GDM1 (cell line): ENCODE measurements around the gene ZNF280D.
A peak's percentile ranks its signal among the peaks of the same experiment; 100 is the strongest.

Source experiments
- DNase-seq: peaks from one replicate; lab custom pipeline; 2025; lab: John Stamatoyannopoulos, UW

The ZNF280D gene

DNA sequence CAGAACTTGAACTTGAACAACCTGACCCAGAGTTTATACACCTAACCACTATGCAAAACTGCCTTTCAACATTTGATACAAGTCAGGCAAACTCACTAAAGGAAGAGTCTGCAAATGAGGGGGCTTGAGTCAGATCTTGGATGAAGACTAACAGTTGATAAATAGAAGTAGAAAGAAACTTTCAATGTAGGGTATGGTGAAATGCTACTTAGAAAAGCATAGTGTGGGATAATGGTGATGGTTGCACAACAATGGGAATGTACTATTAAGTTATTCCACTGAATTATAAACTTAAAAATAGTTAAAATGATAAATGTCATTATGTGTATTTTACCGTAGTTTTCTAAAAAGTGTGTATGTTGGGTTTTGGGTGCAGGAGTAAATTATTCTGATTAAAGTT lies 19.7 kb upstream of the ZNF280D start:
- no peak for DNase-seq

DNA sequence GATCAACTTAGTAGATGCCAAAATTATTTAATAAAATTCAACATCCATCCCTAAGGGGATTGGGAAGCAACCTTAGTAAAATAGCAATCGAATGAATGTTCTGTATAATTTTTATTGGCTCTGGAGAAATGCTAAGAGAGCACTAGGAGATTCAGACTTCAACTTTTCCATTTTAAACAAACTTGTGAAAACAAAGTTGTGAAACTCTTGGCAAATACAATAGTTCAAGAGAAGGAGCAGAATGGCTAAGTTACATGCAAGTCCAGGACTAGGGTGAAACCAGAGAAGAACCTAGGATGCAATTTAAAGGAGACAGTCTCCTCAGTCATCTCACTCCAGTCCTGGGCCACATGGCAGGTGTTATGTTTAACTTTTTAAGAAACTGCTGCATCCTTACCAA lies 16.7 kb upstream of the ZNF280D start:
- DNase-seq = no peak

DNA sequence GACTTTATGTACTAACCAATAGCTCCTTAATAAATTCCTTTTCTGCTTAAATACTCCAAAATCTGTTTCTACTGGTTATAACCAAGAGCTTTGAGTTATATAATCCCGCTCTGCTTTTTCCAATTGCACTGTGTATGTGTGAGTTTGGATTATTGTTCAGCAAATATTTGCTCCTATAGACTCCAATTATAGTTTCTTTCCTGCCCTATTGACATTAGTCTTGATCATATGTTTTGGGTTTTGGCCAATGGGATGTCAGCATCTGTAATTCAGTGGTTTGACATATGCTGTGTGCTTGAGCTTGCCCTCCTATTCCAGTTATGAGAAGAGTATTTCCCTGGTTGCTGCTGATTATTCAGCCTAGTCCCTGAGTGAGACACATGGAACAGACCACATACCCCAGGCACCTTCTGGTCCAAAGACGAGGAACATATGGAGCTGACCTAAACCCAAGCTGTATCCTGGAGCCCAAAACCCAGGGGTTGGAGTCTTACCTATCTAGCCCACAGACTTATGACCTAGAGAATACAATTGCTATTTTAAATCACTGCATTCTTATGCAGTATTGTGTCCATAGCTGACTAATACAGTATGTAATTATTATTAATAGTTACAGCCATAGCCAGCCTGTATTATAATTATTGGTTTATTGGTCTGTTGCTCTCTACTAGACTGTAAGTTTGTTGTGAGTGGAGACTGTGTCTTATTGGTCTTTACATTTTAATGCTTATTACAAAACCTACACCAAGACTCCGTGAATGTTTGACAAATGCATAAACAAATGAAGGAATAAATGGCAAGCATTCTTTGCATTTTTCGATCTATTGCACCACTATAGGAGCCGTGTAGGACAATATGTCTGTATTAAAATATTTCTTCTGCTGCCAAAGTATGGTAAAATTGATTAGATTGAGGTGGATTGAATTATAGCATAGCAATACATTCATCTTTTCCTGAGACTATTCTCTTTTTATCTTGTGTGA lies 11.7 kb upstream of the ZNF280D start:
- DNase-seq = no peak

DNA sequence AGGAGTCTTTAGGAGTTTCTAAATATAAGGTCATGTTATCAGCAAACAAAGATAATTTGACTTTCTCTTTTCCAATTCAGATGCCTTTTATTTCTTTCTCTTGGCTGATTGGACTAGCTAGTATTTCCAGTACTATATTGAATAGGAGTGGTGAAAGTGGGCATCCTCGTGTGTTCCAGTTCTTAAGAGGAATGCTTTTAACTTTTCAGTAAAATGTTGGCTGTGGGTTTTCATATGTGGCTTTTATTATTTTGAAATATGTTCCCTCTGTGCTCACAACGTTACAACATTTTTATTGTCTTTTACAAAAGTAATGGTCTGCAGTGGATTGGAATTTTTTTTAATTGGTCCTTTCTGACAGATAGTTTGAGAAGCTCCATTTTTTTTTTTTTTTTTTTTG lies 8.2 kb upstream of the ZNF280D start:
- DNase-seq = no peak

DNA sequence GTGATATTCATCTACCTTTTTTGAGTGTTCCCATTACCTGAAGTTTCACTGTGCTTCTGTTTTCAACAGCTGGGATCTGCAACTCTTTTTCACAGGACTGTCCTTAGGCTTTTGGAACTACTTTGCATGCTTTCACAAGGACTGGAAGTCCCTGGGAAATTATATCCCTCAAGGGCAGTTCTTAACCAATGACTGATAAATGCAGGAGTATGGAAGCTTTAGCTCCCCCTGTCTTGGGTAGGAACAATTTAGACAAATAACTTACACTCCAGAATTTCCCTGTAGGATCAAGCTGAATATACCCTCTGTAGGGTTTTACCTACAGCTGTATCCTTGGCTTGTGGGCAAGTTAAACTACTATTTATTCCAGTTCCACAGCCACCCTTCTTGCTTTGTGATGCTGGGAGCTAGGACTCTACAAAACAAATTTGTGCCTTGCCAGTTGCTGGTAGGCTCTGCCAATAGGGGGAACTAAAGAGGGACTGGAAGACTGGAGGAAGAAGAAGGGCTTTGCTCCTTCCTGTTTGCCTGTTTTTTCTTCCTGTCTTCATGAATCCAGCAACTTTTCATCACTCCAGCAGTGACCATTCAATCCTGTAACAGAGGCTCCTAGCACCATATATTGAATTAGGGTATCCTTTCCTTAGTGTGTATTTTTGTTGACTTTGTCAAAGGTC lies 6.8 kb upstream of the ZNF280D start:
- DNase-seq = no peak

DNA sequence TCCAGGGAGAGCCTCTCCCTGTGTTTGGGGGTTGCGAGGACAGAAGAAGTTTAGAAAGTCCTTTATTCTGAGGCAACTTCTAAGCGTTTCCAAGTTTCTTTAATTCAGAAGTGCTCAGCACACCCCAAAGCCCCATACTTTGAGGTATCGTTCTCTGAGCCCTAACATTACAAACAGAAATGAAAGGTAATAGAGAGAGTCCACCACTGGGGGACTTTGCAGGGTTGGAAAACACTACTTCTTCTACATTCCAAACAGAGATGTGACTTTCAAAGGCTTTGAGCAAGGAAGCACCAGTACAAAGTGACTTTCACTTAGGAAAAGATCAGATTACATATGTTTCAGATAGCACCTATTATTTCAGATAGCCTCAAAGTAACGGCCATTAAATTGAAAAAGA lies 6.2 kb upstream of the ZNF280D start:
- DNase-seq = no peak

DNA sequence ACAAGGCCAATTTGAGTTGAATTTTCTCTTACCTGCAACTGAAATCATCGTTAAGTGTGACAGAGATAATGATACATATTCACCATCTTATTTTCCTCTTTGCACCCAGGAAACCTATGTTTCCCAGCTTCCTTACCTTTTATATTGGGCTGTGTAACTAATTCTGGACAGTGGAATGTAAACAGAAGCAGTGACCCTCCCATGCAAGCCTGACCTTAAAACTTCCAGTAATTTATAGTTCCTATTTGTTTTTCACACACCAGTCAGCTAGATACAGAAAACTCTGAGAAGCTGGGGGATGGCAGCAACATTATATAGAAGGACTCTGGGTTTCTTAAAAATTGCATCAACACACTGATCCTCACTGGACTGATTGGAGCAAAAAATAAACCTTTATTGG lies 4.5 kb upstream of the ZNF280D start:
- no peak for DNase-seq

DNA sequence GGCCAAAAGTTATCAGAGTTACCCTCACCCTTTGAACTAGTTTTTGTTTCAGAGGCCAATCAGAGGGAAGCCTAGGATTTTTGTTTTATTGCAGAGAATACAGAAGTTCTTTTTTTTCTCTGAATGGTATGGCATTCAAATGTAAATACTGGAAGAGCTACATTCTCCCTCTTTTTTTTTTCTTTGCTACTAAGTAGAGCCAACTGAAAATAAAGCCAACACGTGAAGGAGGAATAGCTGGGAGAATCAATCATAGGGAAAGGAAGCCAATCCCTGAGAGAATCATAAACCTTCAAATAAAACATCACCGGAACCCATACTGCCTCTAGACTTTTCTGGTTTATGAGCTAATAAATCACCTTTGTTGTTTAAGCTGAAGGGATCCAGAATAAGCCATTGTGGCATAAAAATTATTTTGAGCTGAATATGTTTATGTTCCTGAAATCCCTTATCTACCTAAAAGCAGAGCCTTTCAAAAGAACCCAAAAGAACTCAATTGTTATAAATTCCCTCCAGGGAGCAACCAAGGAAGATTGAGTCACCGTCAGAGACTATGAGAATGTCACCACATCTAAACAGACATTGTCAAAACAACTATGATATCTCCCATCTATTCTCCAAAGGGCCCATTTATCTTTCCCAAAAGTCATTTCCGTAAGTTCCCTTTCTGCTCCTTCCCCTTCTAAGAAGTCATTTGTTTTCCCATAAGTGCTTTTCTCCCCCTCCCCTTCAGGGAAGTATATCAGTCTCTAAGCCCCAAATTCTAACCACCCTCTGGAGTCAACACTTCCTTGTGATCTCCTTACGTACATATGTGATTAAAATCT lies 3.8 kb upstream of the ZNF280D start:
- no peak for DNase-seq

DNA sequence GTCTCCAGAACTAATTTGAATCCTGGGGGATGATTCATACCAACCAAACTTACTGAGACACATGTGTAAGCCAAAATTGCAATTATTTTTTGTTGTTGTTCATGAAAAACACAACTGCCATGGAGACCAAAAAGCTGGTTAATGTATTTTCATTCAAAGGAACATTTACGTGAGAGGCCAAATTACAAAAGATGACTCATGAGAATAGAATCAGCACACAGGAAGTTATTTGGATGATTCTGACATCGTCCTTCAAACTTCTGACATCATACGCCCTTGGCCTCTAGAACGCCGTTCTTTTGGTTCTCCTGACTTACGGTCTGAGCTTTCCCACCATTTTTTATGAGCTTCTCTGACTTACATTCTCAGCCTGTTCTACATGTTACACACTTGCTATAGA lies 3.0 kb upstream of the ZNF280D start:
- no peak for DNase-seq

DNA sequence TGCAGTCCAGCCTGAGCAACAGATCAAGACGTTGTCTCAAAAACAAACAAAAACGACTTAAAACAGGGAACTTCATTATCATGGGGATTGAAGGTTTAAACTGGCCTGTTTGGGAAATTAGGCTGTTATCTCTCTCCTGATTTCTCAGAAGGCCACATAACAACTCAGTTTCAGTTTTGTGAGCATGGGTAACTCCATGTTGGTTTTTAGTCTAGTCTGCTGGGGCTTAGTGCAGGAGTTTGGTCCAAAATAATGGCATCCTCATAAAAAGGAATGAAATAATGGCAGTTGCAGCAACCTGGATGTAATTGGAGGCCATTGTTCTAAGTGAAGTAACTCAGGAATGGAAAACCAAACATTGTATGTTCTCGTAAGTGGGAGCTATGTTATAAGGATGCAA lies 2.3 kb upstream of the ZNF280D start:
- no peak for DNase-seq

DNA sequence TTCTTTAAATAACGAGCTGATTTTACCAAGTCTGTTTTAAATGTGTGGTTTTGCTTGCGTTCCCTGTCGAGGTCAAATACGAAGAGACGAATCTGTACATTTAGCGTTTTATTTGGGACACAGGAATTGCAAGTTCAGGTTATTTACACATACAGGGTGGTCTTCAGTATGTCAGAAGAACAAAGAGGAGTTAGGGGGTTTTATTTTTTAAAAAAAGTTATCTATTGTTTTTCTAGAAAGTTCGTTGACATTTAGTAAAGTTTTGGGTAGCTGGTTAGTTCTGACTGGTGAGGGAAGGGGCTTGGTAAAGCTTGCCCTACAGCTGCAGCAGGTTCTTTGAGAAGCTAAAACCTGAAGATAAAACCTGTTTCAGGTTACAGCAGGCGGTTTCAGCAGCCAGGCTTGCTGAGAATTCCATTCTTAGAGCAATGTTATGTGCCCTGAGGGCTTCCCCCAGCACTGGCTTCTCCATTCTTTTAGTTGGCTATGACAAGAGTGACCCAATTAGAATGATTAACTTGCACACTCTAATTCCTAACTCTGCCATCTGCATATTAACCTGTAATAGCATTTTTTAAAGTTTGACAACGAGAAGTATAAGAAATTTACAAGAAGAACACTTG lies 815 bp upstream of the ZNF280D start:
- no peak for DNase-seq

DNA sequence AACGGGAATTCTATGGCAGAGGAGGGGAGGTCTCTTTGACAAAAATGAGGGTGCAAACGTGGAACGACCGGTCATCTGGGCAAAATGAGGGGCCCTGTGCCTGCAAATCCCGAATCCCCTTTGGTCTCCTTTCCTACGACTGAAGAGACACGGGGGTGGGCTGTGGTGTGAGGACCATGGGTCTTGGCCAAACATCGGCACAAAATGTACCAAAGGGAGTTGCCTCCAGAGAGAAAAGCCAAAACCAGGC lies 498 bp downstream of the ZNF280D start:
- DNase-seq = no peak

DNA sequence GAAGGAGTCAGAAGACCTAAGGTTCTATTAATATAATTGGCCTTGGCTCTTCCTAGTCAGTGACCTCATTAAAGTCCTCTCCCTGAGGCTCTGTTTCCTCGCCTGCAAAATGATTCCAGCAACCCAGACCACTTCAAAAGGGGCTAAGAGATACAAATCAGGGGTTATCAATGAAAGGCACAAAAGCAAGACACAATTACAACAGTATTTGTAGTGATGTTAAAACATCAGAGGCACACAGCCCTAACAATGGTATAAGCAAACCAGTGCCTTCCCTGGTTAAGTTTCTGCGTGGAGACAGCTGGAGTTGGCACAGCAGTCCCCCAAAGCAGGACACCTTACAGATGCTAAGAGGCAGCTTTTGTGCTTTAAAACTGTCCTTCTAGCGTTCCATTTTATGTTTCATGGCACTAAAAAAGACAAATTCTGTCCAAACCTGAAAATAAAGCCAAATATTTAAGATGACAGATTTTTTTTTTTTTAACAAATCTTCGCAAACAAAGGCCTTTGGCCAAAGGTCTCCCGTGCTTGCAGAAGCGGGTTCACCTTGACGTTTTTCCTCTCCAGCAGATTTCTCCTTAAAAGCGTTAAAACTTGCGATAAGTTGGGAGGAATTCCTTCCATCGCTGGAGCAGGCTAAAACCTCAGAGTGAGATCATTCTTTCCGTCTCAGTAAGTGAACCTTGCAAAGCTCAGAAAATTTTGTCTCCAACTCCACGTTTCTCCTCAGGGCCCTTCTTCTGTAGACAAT lies 999 bp downstream of the ZNF280D start:
- DNase-seq = no peak

DNA sequence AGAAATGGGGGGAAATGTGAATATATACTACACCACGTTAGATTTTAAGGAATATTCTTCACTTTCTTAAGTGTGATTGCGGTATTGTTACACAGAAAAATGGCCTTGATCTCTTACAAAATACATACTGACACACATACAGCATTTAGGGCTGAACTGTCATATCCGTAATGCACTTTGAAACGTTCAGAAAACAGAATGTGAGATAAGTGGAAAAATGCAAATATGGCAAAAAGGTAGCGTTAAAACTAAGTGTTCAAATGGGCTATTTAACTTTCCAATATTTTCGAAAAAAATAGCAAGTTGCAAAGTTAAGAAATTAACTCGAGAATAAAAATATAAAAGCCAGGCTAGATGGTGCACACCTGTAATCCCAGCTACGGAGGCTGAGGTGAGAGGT lies 1.8 kb downstream of the ZNF280D start:
- DNase-seq = no peak

DNA sequence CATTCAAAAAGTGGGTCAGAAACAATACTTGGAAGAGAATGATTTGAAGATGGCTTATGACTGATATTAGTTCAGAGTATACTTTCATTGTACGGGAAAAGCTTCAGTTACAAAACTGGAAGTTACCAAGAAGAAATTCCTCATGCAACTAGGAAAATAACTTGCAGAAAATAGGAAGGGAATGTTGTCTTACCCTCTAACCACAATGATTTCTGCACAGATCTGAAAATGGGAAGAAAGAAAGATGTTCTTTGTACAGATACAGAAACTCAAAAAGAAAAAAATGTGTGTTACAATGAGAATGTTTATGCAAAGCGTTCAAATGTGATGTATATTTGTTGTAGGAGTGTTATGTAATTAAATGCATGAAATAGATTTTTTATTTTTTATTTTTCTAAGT lies 3.7 kb downstream of the ZNF280D start:
- DNase-seq = no peak

DNA sequence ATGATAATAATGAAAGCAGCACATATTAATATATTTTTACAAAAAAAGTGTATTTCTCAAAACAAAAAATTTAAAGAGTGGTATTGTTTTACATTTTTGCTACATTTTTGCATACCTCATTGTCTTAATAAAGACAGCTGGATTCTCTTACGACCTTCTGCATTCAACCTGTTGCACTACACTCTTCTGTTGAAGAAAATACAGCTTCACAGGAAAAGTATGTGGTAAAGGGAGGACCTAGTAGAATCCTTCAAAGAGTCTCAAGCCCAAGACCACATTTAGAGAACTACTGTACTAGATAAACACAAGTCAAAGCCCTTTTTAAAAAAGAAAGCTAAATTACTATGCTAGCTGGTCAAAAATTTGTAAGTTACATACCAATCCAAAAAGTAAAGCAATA lies 7.9 kb downstream of the ZNF280D start:
- peak; percentile 14 for DNase-seq

DNA sequence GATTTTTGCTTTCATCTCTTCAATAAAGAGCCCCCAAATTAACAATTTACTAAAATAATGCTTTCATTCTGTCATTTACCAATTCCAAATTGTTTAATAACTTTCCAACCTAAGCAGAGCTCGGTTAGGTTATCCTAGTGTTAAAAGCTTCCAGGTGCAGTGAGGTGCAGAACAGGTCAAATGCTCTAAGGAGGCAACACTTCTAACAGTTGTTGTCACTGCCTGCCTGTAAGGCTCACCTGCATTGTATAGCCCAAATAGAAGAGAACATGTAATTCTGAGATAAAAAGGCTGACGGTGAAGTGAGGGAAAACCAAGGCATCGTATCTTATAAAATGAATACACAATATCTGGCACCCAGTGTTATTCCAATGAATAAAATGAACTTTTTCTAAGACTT lies 9.1 kb downstream of the ZNF280D start:
- no peak for DNase-seq

DNA sequence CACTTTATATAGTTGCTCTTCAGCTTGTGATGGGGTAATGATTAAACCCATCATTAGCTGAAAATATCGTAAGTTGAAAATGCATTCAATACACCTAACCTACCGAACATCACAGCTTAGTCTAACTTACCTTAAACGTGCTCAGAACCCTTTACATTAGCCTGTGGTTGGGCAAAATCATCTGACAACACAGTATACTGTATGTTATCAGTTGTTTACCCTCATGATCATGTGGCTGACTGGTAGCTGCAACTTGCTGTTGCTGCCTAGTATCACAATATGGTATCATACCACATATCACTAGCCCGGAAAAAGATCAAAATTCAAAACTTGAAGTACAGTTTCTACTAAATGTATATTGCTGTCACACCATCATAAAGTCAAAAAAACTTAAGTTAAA lies 9.5 kb downstream of the ZNF280D start:
- DNase-seq = no peak

DNA sequence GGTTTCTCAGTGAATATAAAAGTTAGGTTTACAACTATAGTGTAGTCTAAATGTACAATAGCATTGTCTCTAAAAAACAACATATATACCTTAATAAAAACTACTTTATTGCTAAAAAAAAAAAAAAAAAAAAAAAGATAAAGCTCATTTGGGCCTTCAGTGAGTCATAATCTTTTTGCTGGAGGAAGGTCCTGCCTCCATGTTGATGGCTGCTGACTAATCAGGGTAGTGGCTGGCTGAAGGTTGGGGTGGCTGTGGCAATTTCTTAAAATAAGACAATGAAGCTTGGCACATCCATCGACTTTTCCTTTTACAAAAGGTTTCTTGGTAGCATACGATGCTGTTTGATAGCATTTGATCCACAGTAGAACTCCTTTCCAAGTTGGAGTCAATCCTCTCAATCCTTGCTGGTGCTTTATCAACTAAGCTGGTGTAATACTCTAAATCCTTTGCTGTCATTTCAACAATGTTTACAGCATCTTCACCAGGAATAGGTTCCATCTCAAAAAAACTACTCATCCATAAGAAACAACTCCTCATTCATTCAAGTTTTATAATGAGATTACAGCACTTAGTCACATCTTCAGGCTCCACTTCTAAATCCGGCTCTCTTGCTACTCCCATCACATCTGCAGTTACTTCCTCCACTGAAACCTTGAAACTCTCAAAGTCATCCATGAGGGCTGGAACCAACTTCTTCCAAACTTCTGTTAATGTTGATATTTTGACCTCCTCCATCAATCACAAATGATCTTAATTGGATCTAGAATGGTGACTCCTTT lies 13.3 kb downstream of the ZNF280D start:
- no peak for DNase-seq

DNA sequence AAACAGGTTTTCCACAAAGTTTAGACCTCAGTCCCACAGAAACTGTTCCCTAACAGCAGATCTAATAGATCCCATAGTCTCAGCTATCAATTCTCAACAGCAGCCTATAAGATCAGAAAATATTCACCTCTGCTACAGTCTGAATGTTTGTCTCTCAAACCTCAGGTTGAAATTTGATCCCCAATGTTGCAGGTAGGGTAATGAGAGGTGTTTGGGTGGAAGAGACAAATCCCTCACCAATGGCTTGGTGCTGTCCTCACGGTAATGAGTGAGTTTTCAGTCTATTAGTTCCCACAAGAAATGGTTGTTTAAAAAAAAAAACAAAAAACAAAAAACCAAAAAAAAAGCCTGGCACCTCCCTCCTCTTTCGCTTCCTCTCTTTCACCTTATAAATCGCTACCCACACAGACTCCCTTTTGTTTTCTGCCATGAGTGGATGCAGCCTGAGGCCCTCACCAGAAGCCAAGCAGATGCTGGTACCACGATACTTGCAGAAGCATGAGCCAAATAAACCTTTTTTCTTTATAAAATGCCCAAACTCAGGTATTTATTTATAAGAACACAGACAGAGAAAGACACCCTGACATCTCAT lies 14.2 kb downstream of the ZNF280D start:
- no peak for DNase-seq

DNA sequence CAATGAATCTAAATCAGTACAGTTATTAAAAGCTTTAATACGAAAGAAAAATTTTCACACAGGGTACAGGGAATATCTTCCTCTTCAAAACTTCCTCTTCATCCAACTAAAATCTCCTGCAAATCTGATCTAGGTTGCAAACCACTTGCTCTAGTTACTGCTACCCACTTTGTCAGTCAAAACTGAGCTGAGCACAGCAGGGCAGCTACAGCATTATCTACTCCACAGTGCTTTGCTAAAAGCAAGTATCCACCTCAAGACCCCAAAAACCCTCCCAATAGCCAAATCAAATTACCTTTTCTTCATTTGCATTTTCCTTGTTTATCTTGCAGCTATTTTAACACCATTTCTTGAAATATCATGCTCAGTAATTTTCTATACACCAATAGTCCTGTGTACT lies 14.7 kb downstream of the ZNF280D start:
- DNase-seq = no peak
